ENCODE measurements around the gene GTF3A.
A peak's percentile ranks its signal among the peaks of the same experiment; 100 is the strongest.

GTF3A gene

DNA sequence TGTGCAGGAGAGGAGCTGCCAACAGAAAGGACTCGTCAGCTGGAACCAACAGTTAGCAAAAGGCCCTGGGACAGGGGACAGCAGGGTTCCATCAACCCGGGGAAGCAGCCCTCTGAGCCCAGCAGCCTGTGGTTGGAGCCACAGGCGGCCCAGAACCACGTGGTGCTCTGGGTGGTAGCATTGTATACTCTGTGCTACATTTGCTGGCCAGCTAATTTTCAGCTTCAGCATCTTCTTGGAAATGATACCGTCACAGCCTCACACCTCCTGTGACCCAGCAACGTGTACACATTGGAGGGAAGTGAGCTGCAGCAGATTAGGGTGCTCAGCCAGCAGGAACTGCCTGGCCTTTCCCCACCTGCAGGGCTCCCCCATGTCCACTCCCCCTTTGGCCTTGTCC is 39.1 kb downstream of the GTF3A start:
- DNase-seq: no peak
- Histone ChIP-seq H3K79me2 (ENCODE audit: insufficient read depth, low read length) (no peaks in the 10 kb centered on the region), H3K9ac (ENCODE audit: low read depth, low read length) (no peak overlapping the region), H4K20me1 (ENCODE audit: insufficient read depth, low read length) (no peaks in the 10 kb centered on the region), H3K27ac (ENCODE audit: low read length) (no peak overlapping the region), H3K9me3 (ENCODE audit: insufficient read depth, low read length, severe bottlenecking) (no peaks in the 10 kb centered on the region), H3K4me3 (ENCODE audit: low read depth in 1 of 2, low read length in 2 of 2) (no peak overlapping the region), H3K4me1 (ENCODE audit: insufficient read depth, low read length) (peaks cover 11% of the 10 kb centered on the region), H3K27me3 (ENCODE audit: insufficient read depth, low read length, poor library complexity) (no peaks in the 10 kb centered on the region), H2AFZ (ENCODE audit: low read depth, low read length) (peak overlapping the region; percentile 31), H3K4me2 (ENCODE audit: insufficient read depth, low read length) (no peak overlapping the region), H3K36me3 (ENCODE audit: insufficient read depth, low read length) (no peaks in the 10 kb centered on the region)
- peak; percentile 89 for ATAC-seq (ENCODE audit: insufficient read depth, low read depth)
- TF ChIP-seq, protein P1, sequence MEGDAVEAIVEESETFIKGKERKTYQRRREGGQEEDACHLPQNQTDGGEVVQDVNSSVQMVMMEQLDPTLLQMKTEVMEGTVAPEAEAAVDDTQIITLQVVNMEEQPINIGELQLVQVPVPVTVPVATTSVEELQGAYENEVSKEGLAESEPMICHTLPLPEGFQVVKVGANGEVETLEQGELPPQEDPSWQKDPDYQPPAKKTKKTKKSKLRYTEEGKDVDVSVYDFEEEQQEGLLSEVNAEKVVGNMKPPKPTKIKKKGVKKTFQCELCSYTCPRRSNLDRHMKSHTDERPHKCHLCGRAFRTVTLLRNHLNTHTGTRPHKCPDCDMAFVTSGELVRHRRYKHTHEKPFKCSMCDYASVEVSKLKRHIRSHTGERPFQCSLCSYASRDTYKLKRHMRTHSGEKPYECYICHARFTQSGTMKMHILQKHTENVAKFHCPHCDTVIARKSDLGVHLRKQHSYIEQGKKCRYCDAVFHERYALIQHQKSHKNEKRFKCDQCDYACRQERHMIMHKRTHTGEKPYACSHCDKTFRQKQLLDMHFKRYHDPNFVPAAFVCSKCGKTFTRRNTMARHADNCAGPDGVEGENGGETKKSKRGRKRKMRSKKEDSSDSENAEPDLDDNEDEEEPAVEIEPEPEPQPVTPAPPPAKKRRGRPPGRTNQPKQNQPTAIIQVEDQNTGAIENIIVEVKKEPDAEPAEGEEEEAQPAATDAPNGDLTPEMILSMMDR (IDR thresholded peaks at IDR 0.05; ENCODE audit: borderline replicate concordance, extremely low read depth, low read length, poor library complexity, severe bottlenecking): no peak
- no peak for TF ChIP-seq EZH2 (IDR thresholded peaks at IDR 0.05; ENCODE audit: borderline replicate concordance, low read depth, low read length, severe bottlenecking)

DNA sequence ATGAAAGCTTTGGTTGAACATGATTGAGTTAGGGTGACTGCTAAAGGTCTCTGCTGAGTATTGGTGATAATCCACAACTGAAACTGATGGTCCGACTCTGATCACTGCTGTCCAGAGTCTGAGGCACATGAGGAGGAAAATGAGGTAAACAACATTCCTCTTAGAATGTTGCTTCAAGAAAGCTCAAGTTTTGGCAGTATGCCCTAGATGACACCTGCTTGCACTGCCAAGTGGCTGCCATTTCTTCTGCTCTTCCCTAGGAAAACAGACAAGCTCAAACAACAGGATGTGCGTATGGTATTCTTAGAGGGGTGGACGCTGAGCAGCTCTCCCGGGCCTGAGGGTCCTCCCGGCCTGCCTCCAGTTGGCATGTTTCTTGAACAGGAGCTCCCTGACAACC is 41.2 kb downstream of the GTF3A start:
- Histone ChIP-seq H3K4me2 (ENCODE audit: insufficient read depth, low read length) (no peak overlapping the region), H2AFZ (ENCODE audit: low read depth, low read length) (no peak overlapping the region), H3K9me3 (ENCODE audit: insufficient read depth, low read length, severe bottlenecking) (no peaks in the 10 kb centered on the region), H3K27me3 (ENCODE audit: insufficient read depth, low read length, poor library complexity) (no peaks in the 10 kb centered on the region), H3K4me3 (ENCODE audit: low read depth in 1 of 2, low read length in 2 of 2) (no peak overlapping the region), H3K4me1 (ENCODE audit: insufficient read depth, low read length) (peaks cover 11% of the 10 kb centered on the region), H3K36me3 (ENCODE audit: insufficient read depth, low read length) (no peaks in the 10 kb centered on the region), H3K79me2 (ENCODE audit: insufficient read depth, low read length) (no peaks in the 10 kb centered on the region), H4K20me1 (ENCODE audit: insufficient read depth, low read length) (no peaks in the 10 kb centered on the region), H3K27ac (ENCODE audit: low read length) (peak overlapping the region; percentile 31; the same call in 1 of the 2 replicates), H3K9ac (ENCODE audit: low read depth, low read length) (no peak overlapping the region)
- ATAC-seq (ENCODE audit: insufficient read depth, low read depth): no peak
- no peak for TF ChIP-seq EZH2 (IDR thresholded peaks at IDR 0.05; ENCODE audit: borderline replicate concordance, low read depth, low read length, severe bottlenecking)
- TF ChIP-seq, protein P1 (IDR thresholded peaks at IDR 0.05; ENCODE audit: borderline replicate concordance, extremely low read depth, low read length, poor library complexity, severe bottlenecking): no peak
- DNase-seq: no peak

DNA sequence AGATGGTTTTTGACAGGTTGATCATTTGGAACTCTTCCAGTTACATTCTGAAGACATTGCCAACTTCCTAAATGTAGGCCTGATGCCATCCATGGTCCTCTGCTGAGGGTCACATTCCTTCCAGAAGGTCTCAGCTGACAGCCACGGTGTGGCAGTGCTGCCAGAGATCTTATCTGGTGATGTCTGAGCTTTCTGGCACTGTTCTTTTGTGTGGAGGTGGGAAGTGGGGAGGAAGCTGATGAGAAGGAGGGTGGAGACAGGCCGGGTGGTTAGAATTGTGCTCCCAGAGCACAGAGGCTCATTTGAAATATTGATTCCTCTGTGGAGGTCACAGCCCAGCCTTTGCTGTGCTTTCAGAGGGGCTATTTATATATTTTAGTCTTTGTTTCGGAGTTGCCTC is 42.1 kb downstream of the GTF3A start:
- H3K79me2 ChIP-seq (ENCODE audit: insufficient read depth, low read length): no peaks in the 10 kb centered on the region
- 0 out of 2 replicates have a peak overlapping the region, but pooled peaks have one; percentile 2 for H2AFZ ChIP-seq (ENCODE audit: low read depth, low read length)
- TF ChIP-seq, protein P1 (IDR thresholded peaks at IDR 0.05; ENCODE audit: borderline replicate concordance, extremely low read depth, low read length, poor library complexity, severe bottlenecking): no peak
- TF ChIP-seq EZH2 (IDR thresholded peaks at IDR 0.05; ENCODE audit: borderline replicate concordance, low read depth, low read length, severe bottlenecking): no peak
- no peak overlapping the region for H3K9ac ChIP-seq (ENCODE audit: low read depth, low read length)
- peaks cover 11% of the 10 kb centered on the region for H3K4me1 ChIP-seq (ENCODE audit: insufficient read depth, low read length)
- H3K4me3 ChIP-seq (ENCODE audit: low read depth in 1 of 2, low read length in 2 of 2): no peak overlapping the region
- H3K9me3 ChIP-seq (ENCODE audit: insufficient read depth, low read length, severe bottlenecking): no peaks in the 10 kb centered on the region
- H4K20me1 ChIP-seq (ENCODE audit: insufficient read depth, low read length): no peaks in the 10 kb centered on the region
- 0 out of 3 replicates have a peak, but pooled peaks have one; percentile 33 for ATAC-seq (ENCODE audit: insufficient read depth, low read depth)
- H3K36me3 ChIP-seq (ENCODE audit: insufficient read depth, low read length): no peaks in the 10 kb centered on the region
- H3K27ac ChIP-seq (ENCODE audit: low read length): no peak overlapping the region
- peak; percentile 22 for DNase-seq
- no peaks in the 10 kb centered on the region for H3K27me3 ChIP-seq (ENCODE audit: insufficient read depth, low read length, poor library complexity)
- no peak overlapping the region for H3K4me2 ChIP-seq (ENCODE audit: insufficient read depth, low read length)

Measured in DND-41 (cell line).